HG03558 (cell line): ENCODE data around the gene PLVAP.

Experiments used
- ATAC-seq: cut with Tn5 transposase; IDR thresholded peaks from one replicate; pipeline ENCODE4 v1.9.1; 2021; ENCODE audit warnings: moderate number of reproducible peaks; ENCODE audit not compliant: unreplicated experiment; ENCODE audit errors: extremely low read depth

The PLVAP gene

DNA sequence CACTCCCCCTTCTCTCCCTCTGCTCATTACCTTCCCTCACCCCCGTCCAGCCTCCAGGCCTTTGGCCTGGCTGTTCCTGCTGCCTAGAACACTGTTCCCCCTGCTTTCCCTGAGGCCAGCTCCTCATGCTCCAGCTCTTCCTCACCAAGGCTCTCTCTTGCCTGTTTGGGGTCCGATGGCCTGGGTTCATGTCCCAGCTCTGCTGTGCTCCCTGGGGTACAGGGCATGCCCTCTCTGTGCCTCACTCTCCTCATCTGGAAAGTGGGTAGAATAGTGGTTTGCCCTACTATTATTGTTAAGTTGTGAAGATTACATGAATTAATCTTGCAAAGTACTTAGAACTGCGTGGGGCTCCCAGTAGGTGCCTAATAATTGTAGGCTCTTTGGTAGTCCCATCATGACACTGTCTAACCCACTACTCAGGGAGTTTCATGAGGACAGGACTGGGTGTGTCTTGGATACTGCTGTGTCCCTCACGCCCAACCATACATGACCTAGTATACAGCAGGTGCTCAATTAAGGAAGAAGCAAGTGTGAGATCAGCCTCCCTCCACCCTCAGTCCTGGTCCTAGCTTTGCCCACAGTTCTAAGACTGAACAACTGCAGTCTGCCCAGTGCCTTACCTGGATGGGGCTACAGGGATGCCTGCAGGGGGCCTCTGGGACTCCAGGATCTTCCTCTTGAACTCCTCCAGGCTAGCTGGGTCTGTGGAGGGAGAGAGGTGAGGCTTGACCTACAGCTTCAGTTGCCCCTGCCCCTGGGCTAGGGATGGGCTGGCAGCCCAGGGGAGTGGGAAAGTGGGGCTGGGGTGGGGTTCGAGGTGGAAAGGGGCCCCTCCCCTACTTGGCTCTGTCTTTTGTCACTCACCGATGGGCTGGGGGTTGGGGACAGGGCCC lies 17.0 kb downstream of the PLVAP start:
- ATAC-seq, result no peak

- ATAC-seq, result no peak
These were observed 18.7 kb downstream of the PLVAP start for GRCh38 chr19:17358395-17358794.

- ATAC-seq, result no peak
These were observed 19.4 kb downstream of the PLVAP start for GRCh38 chr19:17357724-17358123.

DNA sequence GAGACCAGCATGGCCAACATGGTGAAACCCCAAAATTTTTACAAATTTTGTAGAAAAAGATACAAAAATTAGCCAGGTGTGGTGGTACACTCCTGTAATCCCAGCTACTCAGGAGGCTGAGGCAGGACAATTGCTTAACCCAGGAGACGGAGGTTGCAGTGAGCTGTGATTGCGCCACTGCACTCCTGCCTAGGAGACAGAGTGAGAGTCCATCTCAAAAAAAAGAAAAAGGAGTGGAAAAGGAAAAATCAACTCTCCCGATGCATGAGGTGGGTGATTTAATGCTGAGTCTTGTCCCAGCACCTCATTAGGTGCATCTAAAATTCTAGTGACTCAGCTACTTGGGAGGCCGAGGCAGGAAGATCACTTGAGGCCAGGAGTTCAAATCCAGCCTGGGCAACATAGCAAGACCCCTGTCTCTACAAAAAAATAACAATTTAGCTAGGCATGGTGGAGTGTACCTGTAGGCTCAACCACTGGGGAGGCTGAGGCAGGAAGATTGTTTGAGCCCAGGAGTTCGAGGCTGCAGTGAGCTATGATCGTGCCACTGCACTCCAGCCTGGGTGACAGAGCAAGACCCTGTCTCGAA lies 20.0 kb downstream of the PLVAP start:
- ATAC-seq, result no peak

DNA sequence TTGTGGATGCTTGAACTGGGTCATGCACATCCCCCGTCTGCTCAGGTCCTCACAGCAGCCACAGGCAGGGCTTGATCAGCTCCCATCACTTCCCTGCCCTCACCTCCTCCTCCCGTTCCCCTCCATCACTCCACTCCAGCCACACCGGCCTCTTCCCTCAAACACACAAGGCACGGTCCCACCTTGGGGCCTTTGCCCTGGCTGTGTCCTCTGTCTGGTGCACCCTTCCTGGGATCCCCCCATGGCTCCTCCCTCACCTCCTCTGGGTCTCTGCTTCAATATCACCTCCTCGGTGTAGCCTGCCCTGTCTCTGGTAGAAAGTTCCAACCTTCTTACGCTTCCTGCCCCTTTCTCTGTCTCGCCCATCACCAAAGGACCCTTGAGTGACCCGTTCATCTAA lies 23.8 kb downstream of the PLVAP start:
- no peak for ATAC-seq

- no peak for ATAC-seq
These were observed 24.4 kb downstream of the PLVAP start for GRCh38 chr19:17352608-17353280.

DNA sequence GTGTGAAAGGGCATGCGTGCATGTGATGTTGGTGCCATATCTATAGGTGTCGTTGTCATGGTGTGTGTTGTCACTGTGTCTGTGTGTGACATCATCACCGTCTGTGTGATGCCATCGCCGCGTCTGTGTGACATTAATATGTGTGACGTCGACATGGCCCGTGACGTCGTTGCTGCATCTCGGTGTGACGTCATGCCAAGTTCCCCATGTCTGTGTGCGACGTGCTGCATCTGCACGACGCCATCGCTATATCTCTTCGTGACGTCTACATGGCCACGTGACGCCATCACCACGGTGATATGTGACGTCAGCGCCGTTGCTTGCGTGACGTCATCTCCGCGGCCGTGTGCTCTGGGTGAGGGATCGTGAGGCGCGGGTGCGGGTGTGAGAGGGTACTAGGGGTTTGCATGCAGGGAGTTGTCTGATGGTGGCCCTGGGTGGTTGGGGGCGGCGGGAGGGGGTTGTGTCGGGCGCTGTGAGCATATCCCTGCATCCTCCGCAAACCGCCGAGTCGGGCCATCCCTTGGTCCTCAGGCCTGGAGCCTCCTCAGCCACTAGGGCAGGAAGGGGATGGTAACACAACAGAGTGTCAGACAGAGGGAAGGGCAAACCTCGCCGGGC lies 25.2 kb downstream of the PLVAP start:
- ATAC-seq, result no peak

DNA sequence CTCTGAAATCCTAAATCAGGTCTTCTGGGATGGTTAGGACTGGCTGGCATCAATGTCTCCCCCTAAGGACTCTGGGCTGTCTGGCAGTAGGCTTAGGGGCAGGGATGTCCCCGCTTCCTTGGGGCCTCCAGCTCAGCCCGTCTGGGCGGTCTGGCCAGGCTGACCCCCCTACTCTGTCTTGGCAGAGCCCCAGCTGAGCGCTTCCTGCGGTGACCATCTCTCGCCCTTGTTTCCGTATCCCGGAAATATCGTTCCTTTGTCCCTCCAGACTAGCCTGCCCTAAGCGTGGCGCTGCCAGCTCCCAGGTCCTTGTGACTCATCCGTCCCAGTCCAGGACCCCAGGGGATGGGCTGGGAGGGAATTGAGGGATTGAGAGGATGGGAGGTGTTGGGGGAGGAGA lies 28.4 kb downstream of the PLVAP start:
- ATAC-seq, result no peak

- no peak for ATAC-seq
These were observed 29.3 kb downstream of the PLVAP start for GRCh38 chr19:17347877-17348276.

DNA sequence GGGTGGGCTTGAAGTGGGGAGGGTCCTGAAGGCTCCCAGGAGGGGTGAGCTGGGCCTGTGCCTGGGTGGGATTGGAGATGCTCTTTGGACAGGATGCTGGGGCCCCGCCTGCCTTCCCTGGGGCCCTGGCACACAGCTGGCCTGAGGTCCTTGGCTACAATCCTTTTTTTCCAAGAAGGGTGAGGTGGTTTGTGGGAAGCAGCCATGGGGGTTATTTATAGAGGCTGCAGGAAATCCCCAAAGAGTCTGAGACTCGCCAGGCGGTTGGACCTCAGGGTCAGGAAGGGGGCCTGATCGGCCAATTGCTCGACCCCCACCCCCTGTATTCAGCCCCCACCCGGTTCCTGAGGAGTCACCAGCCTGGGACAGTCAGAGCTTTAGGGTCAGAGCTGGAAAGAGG lies 29.8 kb downstream of the PLVAP start:
- ATAC-seq, result no peak

DNA sequence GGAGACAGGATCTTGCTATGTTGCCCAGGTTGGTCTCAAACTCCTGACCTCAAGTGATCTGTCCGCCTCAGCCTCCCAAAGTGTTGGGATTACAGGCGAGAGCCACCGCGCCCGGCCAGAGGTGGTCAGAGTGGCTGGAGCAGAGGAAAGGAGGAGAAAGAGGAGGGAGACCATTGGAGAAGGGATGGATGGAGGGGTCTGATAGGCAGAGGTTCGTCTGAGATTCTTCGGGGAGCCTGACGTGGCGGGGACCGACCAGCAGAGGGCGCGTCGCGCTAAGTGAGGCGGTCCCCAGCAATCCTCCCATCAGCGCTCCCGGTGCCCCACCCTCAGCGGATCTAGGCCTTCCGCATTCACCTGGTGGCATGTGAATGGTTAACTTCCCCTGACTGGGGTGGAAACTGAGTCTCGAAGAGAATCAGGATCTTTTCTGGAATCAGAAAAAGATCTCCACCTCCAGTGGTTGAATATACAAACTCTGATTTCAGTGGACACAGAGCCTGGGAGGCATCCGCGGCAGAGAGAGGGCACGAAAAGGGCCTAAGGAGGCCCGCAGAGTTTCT lies 31.0 kb downstream of the PLVAP start:
- ATAC-seq, result no peak

GRCh38 chr19:17341845-17342244 lies 35.3 kb downstream of the PLVAP start:
- no peak for ATAC-seq

DNA sequence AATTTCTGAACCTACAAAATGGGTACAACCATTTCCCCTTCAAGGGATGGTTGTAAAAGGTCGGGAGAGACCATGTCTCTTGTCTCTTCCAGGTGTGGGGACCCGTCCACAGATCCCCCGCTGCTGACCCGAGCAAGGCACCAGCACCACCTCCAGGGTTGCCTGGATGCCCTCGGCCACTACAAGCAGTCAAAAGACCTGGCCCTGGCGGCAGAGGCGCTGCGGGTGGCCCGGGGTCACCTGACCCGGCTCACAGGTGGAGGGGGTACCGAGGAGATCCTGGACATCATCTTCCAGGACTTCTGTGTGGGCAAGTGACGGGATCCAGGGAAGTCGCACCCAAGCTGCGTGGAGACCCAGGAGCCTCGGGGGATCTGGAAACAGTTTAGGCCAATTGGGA lies 35.8 kb downstream of the PLVAP start:
- ATAC-seq, result no peak

- no peak for ATAC-seq
These were observed 36.2 kb downstream of the PLVAP start for GRCh38 chr19:17340871-17341357.

GRCh38 chr19:17340302-17340870 lies 36.8 kb downstream of the PLVAP start:
- ATAC-seq, result no peak

GRCh38 chr19:17339088-17339741 lies 37.9 kb downstream of the PLVAP start:
- ATAC-seq, result no peak

- ATAC-seq, result no peak
These were observed 38.6 kb downstream of the PLVAP start for GRCh38 chr19:17338433-17339078.

DNA sequence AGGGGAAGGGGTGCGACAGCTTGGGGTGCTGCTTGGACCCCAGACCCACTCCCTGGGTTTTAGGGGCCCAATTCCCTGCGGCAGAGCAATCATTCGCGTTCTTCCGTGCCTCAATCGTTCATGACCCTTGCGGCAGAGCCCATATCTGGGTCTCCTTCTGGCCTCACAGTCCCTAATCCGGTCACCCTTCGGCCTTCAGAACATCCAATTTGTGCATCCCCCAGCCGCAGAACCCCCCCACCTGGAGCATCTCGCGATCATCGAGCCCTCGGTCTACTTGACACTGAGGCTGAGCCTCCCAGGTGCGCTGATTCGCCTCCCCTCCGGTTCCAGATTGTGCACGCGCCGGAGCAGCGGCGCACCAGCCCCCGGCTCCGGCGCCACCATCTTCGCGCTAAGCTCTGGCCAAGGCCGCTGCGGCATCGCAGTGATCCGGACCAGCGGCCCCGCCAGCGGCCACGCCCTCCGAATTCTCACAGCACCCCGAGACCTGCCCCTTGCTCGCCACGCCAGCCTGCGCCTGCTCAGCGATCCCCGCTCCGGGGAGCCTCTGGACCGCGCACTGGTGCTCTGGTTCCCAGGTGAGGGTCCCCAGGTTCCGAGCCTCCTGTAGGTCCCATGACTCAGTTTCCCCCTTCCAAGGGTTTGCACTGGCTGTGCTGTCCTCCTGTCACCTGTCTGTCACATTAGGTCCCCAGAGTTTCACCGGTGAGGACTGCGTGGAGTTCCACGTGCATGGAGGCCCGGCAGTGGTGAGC lies 39.3 kb downstream of the PLVAP start:
- ATAC-seq, result no peak
